HG03175 (cell line): Measurements from ENCODE around the gene MC4R.

Experiments used
- ATAC-seq: cut with Tn5 transposase; IDR thresholded peaks from one replicate; pipeline ENCODE4 v1.9.1; 2021; ENCODE audit warnings: mild to moderate bottlenecking, moderate library complexity; ENCODE audit not compliant: unreplicated experiment

Gene MC4R

DNA sequence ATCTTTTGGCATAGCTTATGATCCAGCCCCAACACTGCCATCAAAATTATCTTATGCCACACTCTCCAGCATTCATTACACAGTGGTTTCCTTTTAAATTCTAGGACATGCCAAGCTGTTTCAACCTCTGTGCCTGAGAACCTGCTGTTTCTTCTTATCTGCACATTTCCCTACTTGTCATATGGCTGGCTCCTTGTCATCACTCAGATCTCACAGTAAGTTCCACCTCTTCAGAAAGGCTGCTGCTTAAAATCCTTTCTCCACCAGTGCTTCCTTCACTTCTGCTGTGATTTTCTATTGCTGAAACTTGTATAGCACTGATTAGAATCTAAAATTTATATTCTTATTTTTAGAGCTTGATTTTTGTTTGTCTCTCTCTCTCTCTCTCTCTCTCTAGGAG is 43.4 kb downstream of the MC4R start:
- no peak for ATAC-seq

- ATAC-seq, result no peak
Observed at GRCh38 chr18:60327880-60328279, 44.7 kb downstream of the MC4R start.

- ATAC-seq, result no peak
Observed at GRCh38 chr18:60322591-60322990, 50.0 kb downstream of the MC4R start.
